ENCODE data around the gene MVB12B. TPM values are rescaled to one million over a fixed set of nuclear protein-coding genes. Genes with fewer than 3 reads are reported as not detected.

Gene MVB12B
- total RNA-seq, 2 experiments from 2014 or later, result 14.3 to 15.3 TPM

GRCh38 chr9:126386776-126387175 lies 60.1 kb downstream of the MVB12B start:
- peaks cover 4% of the 10 kb centered on the region for H3K4me1 ChIP-seq (ENCODE audit: insufficient read depth, low read length)
- H3K4me3 ChIP-seq (ENCODE audit: low read length), result no peak overlapping the region
- Mint-ChIP-seq H3K27ac (no peak overlapping the region), H3K4me1 (ENCODE audit: low read depth) (no peaks in the 10 kb centered on the region), H3K27me3 (no peaks in the 10 kb centered on the region), H3K9me3 (no peaks in the 10 kb centered on the region), H3K36me3 (ENCODE audit: low read depth) (peaks cover 42% of the 10 kb centered on the region), H3K4me3 (no peak overlapping the region)
- no peaks in the 10 kb centered on the region for H3K36me3 ChIP-seq (ENCODE audit: insufficient read depth, low read length)
- ATAC-seq (ENCODE audit: poor library complexity) (no peak), DNase-seq (no peak)
- ChIA-PET CTCF (interaction anchor here (2.5 kb wide), 1 partner anchor 12 kb away, joined by 9 read pairs; no protein-coding TSS in a partner anchor), POLR2A (interaction anchor here (1.2 kb wide), 1 partner anchor 10 kb away, joined by 3 read pairs; no protein-coding TSS in a partner anchor)
- no peak overlapping the region for H3K27ac ChIP-seq (ENCODE audit: low read depth in 1 of 2, low read length in 2 of 2)
- no peaks in the 10 kb centered on the region for H3K9me3 ChIP-seq (ENCODE audit: control insufficient read depth in 1 of 2, insufficient read depth in 1 of 2, low read length in 2 of 2)
- intact Hi-C loops (cut with DNase I, micrococcal nuclease), result no loop called here
- TF ChIP-seq, protein P1, sequence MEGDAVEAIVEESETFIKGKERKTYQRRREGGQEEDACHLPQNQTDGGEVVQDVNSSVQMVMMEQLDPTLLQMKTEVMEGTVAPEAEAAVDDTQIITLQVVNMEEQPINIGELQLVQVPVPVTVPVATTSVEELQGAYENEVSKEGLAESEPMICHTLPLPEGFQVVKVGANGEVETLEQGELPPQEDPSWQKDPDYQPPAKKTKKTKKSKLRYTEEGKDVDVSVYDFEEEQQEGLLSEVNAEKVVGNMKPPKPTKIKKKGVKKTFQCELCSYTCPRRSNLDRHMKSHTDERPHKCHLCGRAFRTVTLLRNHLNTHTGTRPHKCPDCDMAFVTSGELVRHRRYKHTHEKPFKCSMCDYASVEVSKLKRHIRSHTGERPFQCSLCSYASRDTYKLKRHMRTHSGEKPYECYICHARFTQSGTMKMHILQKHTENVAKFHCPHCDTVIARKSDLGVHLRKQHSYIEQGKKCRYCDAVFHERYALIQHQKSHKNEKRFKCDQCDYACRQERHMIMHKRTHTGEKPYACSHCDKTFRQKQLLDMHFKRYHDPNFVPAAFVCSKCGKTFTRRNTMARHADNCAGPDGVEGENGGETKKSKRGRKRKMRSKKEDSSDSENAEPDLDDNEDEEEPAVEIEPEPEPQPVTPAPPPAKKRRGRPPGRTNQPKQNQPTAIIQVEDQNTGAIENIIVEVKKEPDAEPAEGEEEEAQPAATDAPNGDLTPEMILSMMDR (IDR thresholded peaks at IDR 0.05), result no peak
- H3K27me3 ChIP-seq (ENCODE audit: control insufficient read depth in 1 of 2, insufficient read depth in 2 of 2, low read length in 2 of 2), result no peaks in the 10 kb centered on the region

DNA sequence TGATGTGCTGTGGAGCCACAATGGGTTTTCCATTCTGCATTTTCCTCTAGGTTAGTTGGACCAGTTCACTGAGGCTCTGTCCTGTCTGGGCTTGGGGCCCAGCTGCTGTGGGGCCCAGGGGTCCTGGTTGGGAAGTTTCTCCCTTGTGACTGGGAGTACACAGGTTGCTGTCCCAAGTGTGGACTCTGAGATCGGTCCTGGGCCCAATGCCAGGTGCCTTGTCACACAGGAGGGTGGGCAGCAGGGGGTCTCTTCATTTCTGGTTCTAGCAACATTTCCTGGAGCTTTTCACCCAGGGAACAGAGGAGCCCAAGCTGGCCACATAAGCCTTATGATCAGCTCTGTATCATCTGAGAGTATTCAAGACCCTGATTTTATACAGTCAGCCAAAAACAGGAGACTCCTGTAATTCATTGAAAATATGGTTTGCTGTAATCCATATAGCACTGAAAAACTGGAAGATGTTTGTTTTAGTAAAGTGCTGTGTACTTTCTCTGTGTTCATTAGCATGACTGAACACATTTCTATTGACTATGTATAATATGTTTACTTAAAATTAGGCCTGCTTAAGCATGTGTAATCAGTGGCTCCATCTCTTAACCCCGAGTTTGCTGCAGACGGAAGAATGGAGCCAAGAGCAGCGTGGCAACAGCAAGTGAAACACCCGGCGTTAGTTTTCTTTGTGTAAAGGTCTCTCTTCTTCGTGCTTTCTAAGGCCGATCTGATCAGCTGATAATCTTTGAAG lies 62.5 kb downstream of the MVB12B start:
- intact Hi-C loops (cut with DNase I, micrococcal nuclease), result no loop called here
- Histone ChIP-seq H3K4me3 (ENCODE audit: low read length) (no peak overlapping the region), H3K27me3 (ENCODE audit: control insufficient read depth in 1 of 2, insufficient read depth in 2 of 2, low read length in 2 of 2) (no peaks in the 10 kb centered on the region), H3K9me3 (ENCODE audit: control insufficient read depth in 1 of 2, insufficient read depth in 1 of 2, low read length in 2 of 2) (no peaks in the 10 kb centered on the region), H3K36me3 (ENCODE audit: insufficient read depth, low read length) (peaks cover 6% of the 10 kb centered on the region), H3K4me1 (ENCODE audit: insufficient read depth, low read length) (peaks cover 4% of the 10 kb centered on the region), H3K27ac (ENCODE audit: low read depth in 1 of 2, low read length in 2 of 2) (no peak overlapping the region)
- CTCF ChIA-PET, result interaction anchor here (1.0 kb wide), 1 partner anchor 9 kb away, joined by 3 read pairs; no protein-coding TSS in a partner anchor
- Mint-ChIP-seq H3K9me3 (no peaks in the 10 kb centered on the region), H3K27me3 (no peaks in the 10 kb centered on the region), H3K4me1 (ENCODE audit: low read depth) (no peaks in the 10 kb centered on the region), H3K4me3 (no peak overlapping the region), H3K36me3 (ENCODE audit: low read depth) (peaks cover 55% of the 10 kb centered on the region), H3K27ac (peak overlapping the region; percentile 21)
- TF ChIP-seq, protein P1 (IDR thresholded peaks at IDR 0.05), result no peak
- DNase-seq (no peak), ATAC-seq (ENCODE audit: poor library complexity) (no peak)
- POLR2A ChIA-PET, result no interaction called here

GRCh38 chr9:126389992-126390391 lies 63.4 kb downstream of the MVB12B start:
- Mint-ChIP-seq H3K27me3 (no peaks in the 10 kb centered on the region), H3K27ac (peak overlapping the region; percentile 21), H3K9me3 (no peaks in the 10 kb centered on the region), H3K36me3 (ENCODE audit: low read depth) (peaks cover 55% of the 10 kb centered on the region), H3K4me3 (no peak overlapping the region), H3K4me1 (ENCODE audit: low read depth) (peaks cover 3% of the 10 kb centered on the region)
- Histone ChIP-seq H3K27ac (ENCODE audit: low read depth in 1 of 2, low read length in 2 of 2) (no peak overlapping the region), H3K4me1 (ENCODE audit: insufficient read depth, low read length) (peaks cover 5% of the 10 kb centered on the region), H3K9me3 (ENCODE audit: control insufficient read depth in 1 of 2, insufficient read depth in 1 of 2, low read length in 2 of 2) (no peaks in the 10 kb centered on the region), H3K36me3 (ENCODE audit: insufficient read depth, low read length) (peaks cover 6% of the 10 kb centered on the region), H3K4me3 (ENCODE audit: low read length) (no peak overlapping the region), H3K27me3 (ENCODE audit: control insufficient read depth in 1 of 2, insufficient read depth in 2 of 2, low read length in 2 of 2) (no peaks in the 10 kb centered on the region)
- DNase-seq (peak in 1 of 14 experiments; percentile 18), ATAC-seq (ENCODE audit: poor library complexity) (no peak)
- intact Hi-C loops (cut with DNase I, micrococcal nuclease), result no loop called here
- ChIA-PET POLR2A (no interaction called here), CTCF (interaction anchor here (1.0 kb wide), 1 partner anchor 9 kb away, joined by 3 read pairs; no protein-coding TSS in a partner anchor)
- TF ChIP-seq, protein P1 (IDR thresholded peaks at IDR 0.05), result no peak

Data from CD4-positive, alpha-beta T cell (primary cell).